Neural crest cell (in vitro differentiated cells): ENCODE measurements around the gene MDC1. TPM values are rescaled to one million over a fixed set of nuclear protein-coding genes. Genes with fewer than 3 reads are reported as not detected.

Experiments used
- DNase-seq: peaks from one replicate; pipeline ENCODE4 v3.0.0; 2021; ENCODE audit warnings: low read depth, mixed read lengths, low spot score
- H3K27ac Mint-ChIP-seq: one replicate; pipeline ENCODE4 v1.8.0; 2021; ENCODE audit warnings: mild to moderate bottlenecking, mixed read lengths; ENCODE audit not compliant: unreplicated experiment
- H3K27me3 Mint-ChIP-seq: 2 replicates; pipeline ENCODE4 v1.8.0; 2021; ENCODE audit warnings: low read depth, mild to moderate bottlenecking, mixed read lengths
- H3K36me3 Mint-ChIP-seq: 2 replicates; pipeline ENCODE4 v1.8.0; 2021; ENCODE audit warnings: low read depth, mild to moderate bottlenecking, mixed read lengths
- H3K4me1 Mint-ChIP-seq: 2 replicates; pipeline ENCODE4 v1.8.0; 2021; ENCODE audit warnings: mixed read lengths
- H3K4me3 Mint-ChIP-seq: one replicate; pipeline ENCODE4 v1.8.0; 2021; ENCODE audit warnings: mild to moderate bottlenecking, mixed read lengths
- H3K9me3 Mint-ChIP-seq: 2 replicates; pipeline ENCODE4 v1.8.0; 2021; ENCODE audit warnings: mixed read lengths
- CTCF ChIP-seq: fragments of 200-600 bp; sonication (generic); conservative IDR thresholded peaks from 2 replicates; pipeline ENCODE4 v1.5.0; 2021; ENCODE audit warnings: antibody characterized with exemption, mild to moderate bottlenecking
- total RNA-seq: library from RNA; stranded (reverse); gene quantifications from 2 replicates; pipeline ENCODE4 v1.2.1, GENCODE V29; 2021

MDC1 gene
- total RNA-seq, 1 donor from 2014 or later, result 104 TPM

- Mint-ChIP-seq H3K4me1 (peaks cover 44% of the 10 kb centered on the region), H3K9me3 (no peaks in the 10 kb centered on the region), H3K4me3 (peak overlapping the region; percentile 96), H3K27ac (peak overlapping the region; percentile 29), H3K36me3 (peaks cover 7% of the 10 kb centered on the region), H3K27me3 (peaks cover 15% of the 10 kb centered on the region)
- no peak for TF ChIP-seq CTCF
- no peak for DNase-seq
Measured at GRCh38 chr6:30743099-30744053, 26.3 kb upstream of the MDC1 start.

GRCh38 chr6:30742316-30743098 is 25.4 kb upstream of the MDC1 start, which contains the start of gene FLOT1:
Gene FLOT1 (minus strand): TSS chr6:30742687. CDS start chr6:30742189, 498 bp downstream.
- TF ChIP-seq CTCF, result no peak
- H3K36me3 Mint-ChIP-seq, result peaks cover 10% of the 10 kb centered on the region
- no peaks in the 10 kb centered on the region for H3K9me3 Mint-ChIP-seq
- peak; percentile 79 for DNase-seq
- peak within 1 kb of the TSS; percentile 94 for H3K27ac Mint-ChIP-seq
- H3K4me3 Mint-ChIP-seq, result peak within 1 kb of the TSS; percentile 96
- H3K4me1 Mint-ChIP-seq, result peaks cover 45% of the 10 kb centered on the region
- peaks cover 15% of the 10 kb centered on the region for H3K27me3 Mint-ChIP-seq

GRCh38 chr6:30741789-30742315 is 24.8 kb upstream of the MDC1 start:
- DNase-seq, result no peak
- Mint-ChIP-seq H3K27ac (peak overlapping the region; percentile 92), H3K4me3 (peak overlapping the region; percentile 96), H3K36me3 (peaks cover 15% of the 10 kb centered on the region), H3K4me1 (peaks cover 45% of the 10 kb centered on the region), H3K27me3 (peaks cover 15% of the 10 kb centered on the region), H3K9me3 (no peaks in the 10 kb centered on the region)
- TF ChIP-seq CTCF, result no peak

- H3K36me3 Mint-ChIP-seq, result peaks cover 17% of the 10 kb centered on the region
- H3K9me3 Mint-ChIP-seq, result no peaks in the 10 kb centered on the region
- peak overlapping the region; percentile 96 for H3K4me3 Mint-ChIP-seq
- H3K27me3 Mint-ChIP-seq, result peaks cover 15% of the 10 kb centered on the region
- DNase-seq, result no peak
- no peak for TF ChIP-seq CTCF
- H3K4me1 Mint-ChIP-seq, result peaks cover 45% of the 10 kb centered on the region
- peak overlapping the region; percentile 94 for H3K27ac Mint-ChIP-seq
Measured at GRCh38 chr6:30741063-30741779, 24.1 kb upstream of the MDC1 start.

- Mint-ChIP-seq H3K27ac (no peak overlapping the region), H3K36me3 (peaks cover 20% of the 10 kb centered on the region), H3K4me3 (peak overlapping the region; percentile 83), H3K4me1 (peaks cover 45% of the 10 kb centered on the region), H3K9me3 (no peaks in the 10 kb centered on the region), H3K27me3 (peaks cover 15% of the 10 kb centered on the region)
- DNase-seq, result no peak
- TF ChIP-seq CTCF, result no peak
Measured at GRCh38 chr6:30740540-30740870, 23.4 kb upstream of the MDC1 start.
